ENCODE results near the gene PSMF1.

DNA sequence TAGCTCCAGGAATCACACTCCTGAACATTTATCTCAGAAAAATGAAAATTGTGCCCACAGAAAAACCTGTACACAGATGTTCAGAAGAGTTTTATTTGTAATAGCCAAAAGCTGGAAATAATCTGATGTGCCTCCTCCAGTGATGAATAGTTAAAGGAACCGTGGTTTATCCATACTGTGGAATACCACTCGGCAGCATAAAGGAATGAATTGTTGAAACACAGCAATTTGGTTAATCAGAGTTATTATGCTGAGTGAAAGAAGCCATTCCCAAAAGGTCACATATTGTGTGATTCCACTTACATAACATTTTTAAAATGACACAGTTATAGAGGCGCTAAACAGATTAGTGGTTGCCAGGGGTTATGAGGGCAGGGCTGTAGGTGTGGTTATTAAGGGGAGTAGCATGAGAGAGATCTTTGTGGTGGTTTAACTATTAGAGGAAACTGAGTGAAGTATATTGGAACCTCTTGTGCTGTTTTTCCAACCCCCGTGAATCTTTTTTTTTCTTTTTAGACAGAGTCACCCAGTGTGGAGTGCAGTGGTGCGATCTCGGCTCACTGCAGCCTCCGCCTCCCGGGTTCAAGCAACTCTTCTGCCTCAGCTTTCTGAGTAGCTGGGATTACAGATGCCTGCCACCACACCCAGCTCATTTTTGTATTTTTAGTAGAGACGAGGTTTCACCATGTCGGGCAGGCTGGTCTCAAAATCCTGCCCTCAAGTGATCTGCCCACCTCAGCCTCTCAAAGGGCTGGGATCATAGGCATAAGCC, 26.2 kb downstream of the PSMF1 start:
- TF ChIP-seq, protein P1, sequence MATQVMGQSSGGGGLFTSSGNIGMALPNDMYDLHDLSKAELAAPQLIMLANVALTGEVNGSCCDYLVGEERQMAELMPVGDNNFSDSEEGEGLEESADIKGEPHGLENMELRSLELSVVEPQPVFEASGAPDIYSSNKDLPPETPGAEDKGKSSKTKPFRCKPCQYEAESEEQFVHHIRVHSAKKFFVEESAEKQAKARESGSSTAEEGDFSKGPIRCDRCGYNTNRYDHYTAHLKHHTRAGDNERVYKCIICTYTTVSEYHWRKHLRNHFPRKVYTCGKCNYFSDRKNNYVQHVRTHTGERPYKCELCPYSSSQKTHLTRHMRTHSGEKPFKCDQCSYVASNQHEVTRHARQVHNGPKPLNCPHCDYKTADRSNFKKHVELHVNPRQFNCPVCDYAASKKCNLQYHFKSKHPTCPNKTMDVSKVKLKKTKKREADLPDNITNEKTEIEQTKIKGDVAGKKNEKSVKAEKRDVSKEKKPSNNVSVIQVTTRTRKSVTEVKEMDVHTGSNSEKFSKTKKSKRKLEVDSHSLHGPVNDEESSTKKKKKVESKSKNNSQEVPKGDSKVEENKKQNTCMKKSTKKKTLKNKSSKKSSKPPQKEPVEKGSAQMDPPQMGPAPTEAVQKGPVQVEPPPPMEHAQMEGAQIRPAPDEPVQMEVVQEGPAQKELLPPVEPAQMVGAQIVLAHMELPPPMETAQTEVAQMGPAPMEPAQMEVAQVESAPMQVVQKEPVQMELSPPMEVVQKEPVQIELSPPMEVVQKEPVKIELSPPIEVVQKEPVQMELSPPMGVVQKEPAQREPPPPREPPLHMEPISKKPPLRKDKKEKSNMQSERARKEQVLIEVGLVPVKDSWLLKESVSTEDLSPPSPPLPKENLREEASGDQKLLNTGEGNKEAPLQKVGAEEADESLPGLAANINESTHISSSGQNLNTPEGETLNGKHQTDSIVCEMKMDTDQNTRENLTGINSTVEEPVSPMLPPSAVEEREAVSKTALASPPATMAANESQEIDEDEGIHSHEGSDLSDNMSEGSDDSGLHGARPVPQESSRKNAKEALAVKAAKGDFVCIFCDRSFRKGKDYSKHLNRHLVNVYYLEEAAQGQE (IDR thresholded peaks at IDR 0.05; ENCODE audit: insufficient read depth in 1 of 2, low read depth in 2 of 2, low read length in 2 of 2), result no peak
- no peak for TF ChIP-seq TAF1 (IDR thresholded peaks at IDR 0.05; ENCODE audit: borderline replicate concordance, insufficient read depth, low read length)
- no peak for TF ChIP-seq SIN3A (IDR thresholded peaks at IDR 0.05; ENCODE audit: borderline replicate concordance, insufficient read depth, low read length)
- TF ChIP-seq POLR2AphosphoS5 (IDR thresholded peaks at IDR 0.05; ENCODE audit: low read depth, low read length), result no peak
- no peak for TF ChIP-seq FOXP2 (optimal IDR thresholded peaks at IDR 0.05; ENCODE audit: borderline replicate concordance, extremely low read depth, extremely low read length, insufficient read depth)

Measured in PFSK-1 (cell line).